ENCODE data around the gene DPYSL4. TPM values are rescaled to one million over a fixed set of nuclear protein-coding genes. Genes with fewer than 3 reads are reported as not detected.

DPYSL4 gene
- total and polyA plus RNA-seq, 2 experiments from 2014 or later, result 10.6 to 23.9 TPM

DNA sequence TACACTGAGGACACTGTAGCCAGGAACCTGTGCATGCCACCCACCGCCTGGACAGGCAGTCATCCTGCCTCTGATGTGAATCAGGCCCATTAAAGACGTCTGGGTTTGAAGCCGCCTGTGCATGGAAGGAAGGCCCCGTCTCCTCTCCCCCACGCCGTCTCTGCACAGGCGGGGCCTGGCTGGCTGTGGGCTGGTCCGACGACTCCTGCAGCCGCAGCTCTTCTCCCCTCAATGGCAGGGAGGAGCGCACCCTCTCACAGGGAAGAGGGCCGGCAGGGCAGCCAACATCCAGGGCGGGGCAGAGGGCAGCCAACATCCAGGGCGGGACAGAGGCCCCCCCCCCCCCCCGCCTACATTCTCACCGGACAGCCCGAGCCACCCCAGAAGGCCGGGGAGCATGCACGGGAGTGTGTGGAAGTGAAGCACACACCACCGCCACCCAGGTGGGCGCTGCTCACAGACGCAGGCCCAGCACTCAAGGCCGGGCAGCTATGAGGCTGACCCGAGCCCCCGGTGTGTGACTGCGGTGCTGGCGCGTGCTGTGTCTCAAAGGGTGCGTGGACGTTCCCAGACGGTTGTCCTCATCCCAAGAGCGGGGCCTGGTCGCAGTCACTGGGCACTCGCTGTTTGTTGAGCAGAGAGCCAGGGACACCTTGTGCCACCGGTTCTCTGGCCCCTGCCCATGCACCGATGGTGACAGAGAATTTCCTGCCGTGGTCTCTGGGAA lies 19.1 kb downstream of the DPYSL4 start:
- no peak overlapping the region for H2AFZ ChIP-seq
- H3K4me1 ChIP-seq (ENCODE audit: insufficient read depth), result no peaks in the 10 kb centered on the region
- H4K20me1 ChIP-seq (replicated peaks; ENCODE audit: insufficient read depth), result no peaks in the 10 kb centered on the region
- H3K79me2 ChIP-seq (replicated peaks; ENCODE audit: insufficient read depth), result no peaks in the 10 kb centered on the region
- H3K27ac ChIP-seq (ENCODE audit: low read depth), result no peak overlapping the region
- Mint-ChIP-seq H3K36me3 (ENCODE audit: low read depth) (no peaks in the 10 kb centered on the region), H3K4me1 (no peaks in the 10 kb centered on the region), H3K27ac (no peak overlapping the region), H3K9me3 (no peaks in the 10 kb centered on the region), H3K27me3 (ENCODE audit: insufficient read depth, low read depth, poor library complexity) (peaks cover 5% of the 10 kb centered on the region), H3K4me3 (no peak overlapping the region)
- no peaks in the 10 kb centered on the region for H3K9me2 ChIP-seq (ENCODE audit: insufficient read depth)
- H3K4me2 ChIP-seq, result no peak overlapping the region
- ATAC-seq, result no peak
- no peak for DNase-seq (ENCODE audit: low spot score)
- no peaks in the 10 kb centered on the region for H3K36me3 ChIP-seq (ENCODE audit: insufficient read depth)
- H3K4me3 ChIP-seq, result no peak overlapping the region
- TF ChIP-seq, protein P1, sequence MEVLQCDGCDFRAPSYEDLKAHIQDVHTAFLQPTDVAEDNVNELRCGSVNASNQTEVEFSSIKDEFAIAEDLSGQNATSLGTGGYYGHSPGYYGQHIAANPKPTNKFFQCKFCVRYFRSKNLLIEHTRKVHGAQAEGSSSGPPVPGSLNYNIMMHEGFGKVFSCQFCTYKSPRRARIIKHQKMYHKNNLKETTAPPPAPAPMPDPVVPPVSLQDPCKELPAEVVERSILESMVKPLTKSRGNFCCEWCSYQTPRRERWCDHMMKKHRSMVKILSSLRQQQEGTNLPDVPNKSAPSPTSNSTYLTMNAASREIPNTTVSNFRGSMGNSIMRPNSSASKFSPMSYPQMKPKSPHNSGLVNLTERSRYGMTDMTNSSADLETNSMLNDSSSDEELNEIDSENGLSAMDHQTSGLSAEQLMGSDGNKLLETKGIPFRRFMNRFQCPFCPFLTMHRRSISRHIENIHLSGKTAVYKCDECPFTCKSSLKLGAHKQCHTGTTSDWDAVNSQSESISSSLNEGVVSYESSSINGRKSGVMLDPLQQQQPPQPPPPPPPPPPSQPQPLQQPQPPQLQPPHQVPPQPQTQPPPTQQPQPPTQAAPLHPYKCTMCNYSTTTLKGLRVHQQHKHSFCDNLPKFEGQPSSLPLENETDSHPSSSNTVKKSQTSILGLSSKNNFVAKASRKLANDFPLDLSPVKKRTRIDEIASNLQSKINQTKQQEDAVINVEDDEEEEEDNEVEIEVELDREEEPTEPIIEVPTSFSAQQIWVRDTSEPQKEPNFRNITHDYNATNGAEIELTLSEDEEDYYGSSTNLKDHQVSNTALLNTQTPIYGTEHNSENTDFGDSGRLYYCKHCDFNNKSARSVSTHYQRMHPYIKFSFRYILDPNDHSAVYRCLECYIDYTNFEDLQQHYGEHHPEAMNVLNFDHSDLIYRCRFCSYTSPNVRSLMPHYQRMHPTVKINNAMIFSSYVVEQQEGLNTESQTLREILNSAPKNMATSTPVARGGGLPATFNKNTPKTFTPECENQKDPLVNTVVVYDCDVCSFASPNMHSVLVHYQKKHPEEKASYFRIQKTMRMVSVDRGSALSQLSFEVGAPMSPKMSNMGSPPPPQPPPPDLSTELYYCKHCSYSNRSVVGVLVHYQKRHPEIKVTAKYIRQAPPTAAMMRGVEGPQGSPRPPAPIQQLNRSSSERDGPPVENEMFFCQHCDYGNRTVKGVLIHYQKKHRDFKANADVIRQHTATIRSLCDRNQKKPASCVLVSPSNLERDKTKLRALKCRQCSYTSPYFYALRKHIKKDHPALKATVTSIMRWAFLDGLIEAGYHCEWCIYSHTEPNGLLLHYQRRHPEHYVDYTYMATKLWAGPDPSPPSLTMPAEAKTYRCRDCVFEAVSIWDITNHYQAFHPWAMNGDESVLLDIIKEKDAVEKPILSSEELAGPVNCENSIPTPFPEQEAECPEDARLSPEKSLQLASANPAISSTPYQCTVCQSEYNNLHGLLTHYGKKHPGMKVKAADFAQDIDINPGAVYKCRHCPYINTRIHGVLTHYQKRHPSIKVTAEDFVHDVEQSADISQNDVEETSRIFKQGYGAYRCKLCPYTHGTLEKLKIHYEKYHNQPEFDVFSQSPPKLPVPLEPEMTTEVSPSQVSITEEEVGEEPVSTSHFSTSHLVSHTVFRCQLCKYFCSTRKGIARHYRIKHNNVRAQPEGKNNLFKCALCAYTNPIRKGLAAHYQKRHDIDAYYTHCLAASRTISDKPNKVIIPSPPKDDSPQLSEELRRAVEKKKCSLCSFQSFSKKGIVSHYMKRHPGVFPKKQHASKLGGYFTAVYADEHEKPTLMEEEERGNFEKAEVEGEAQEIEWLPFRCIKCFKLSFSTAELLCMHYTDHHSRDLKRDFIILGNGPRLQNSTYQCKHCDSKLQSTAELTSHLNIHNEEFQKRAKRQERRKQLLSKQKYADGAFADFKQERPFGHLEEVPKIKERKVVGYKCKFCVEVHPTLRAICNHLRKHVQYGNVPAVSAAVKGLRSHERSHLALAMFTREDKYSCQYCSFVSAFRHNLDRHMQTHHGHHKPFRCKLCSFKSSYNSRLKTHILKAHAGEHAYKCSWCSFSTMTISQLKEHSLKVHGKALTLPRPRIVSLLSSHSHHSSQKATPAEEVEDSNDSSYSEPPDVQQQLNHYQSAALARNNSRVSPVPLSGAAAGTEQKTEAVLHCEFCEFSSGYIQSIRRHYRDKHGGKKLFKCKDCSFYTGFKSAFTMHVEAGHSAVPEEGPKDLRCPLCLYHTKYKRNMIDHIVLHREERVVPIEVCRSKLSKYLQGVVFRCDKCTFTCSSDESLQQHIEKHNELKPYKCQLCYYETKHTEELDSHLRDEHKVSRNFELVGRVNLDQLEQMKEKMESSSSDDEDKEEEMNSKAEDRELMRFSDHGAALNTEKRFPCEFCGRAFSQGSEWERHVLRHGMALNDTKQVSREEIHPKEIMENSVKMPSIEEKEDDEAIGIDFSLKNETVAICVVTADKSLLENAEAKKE (CRISPR knock-in tag; IDR thresholded peaks at IDR 0.05), result no peak
- no peak for TF ChIP-seq EZH2phosphoT487 (IDR thresholded peaks at IDR 0.05; ENCODE audit: unreplicated experiment)
- no peak for TF ChIP-seq NANOG (IDR thresholded peaks at IDR 0.05; ENCODE audit: borderline replicate concordance)
- TF ChIP-seq STAT1 (IDR thresholded peaks at IDR 0.05; ENCODE audit: unreplicated experiment), result no peak
- TF ChIP-seq, protein P2, sequence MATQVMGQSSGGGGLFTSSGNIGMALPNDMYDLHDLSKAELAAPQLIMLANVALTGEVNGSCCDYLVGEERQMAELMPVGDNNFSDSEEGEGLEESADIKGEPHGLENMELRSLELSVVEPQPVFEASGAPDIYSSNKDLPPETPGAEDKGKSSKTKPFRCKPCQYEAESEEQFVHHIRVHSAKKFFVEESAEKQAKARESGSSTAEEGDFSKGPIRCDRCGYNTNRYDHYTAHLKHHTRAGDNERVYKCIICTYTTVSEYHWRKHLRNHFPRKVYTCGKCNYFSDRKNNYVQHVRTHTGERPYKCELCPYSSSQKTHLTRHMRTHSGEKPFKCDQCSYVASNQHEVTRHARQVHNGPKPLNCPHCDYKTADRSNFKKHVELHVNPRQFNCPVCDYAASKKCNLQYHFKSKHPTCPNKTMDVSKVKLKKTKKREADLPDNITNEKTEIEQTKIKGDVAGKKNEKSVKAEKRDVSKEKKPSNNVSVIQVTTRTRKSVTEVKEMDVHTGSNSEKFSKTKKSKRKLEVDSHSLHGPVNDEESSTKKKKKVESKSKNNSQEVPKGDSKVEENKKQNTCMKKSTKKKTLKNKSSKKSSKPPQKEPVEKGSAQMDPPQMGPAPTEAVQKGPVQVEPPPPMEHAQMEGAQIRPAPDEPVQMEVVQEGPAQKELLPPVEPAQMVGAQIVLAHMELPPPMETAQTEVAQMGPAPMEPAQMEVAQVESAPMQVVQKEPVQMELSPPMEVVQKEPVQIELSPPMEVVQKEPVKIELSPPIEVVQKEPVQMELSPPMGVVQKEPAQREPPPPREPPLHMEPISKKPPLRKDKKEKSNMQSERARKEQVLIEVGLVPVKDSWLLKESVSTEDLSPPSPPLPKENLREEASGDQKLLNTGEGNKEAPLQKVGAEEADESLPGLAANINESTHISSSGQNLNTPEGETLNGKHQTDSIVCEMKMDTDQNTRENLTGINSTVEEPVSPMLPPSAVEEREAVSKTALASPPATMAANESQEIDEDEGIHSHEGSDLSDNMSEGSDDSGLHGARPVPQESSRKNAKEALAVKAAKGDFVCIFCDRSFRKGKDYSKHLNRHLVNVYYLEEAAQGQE (IDR thresholded peaks at IDR 0.05; ENCODE audit: unreplicated experiment), result no peak
- no peak for TF ChIP-seq EZH2 (IDR thresholded peaks at IDR 0.05; ENCODE audit: low read depth, unreplicated experiment)
- TF ChIP-seq, protein P3, sequence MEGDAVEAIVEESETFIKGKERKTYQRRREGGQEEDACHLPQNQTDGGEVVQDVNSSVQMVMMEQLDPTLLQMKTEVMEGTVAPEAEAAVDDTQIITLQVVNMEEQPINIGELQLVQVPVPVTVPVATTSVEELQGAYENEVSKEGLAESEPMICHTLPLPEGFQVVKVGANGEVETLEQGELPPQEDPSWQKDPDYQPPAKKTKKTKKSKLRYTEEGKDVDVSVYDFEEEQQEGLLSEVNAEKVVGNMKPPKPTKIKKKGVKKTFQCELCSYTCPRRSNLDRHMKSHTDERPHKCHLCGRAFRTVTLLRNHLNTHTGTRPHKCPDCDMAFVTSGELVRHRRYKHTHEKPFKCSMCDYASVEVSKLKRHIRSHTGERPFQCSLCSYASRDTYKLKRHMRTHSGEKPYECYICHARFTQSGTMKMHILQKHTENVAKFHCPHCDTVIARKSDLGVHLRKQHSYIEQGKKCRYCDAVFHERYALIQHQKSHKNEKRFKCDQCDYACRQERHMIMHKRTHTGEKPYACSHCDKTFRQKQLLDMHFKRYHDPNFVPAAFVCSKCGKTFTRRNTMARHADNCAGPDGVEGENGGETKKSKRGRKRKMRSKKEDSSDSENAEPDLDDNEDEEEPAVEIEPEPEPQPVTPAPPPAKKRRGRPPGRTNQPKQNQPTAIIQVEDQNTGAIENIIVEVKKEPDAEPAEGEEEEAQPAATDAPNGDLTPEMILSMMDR (conservative IDR thresholded peaks at IDR 0.05; ENCODE audit: low read depth in 2 of 2), result no peak
- TF ChIP-seq JUNB (IDR thresholded peaks at IDR 0.05; ENCODE audit: unreplicated experiment), result no peak
- TF ChIP-seq, protein P4, sequence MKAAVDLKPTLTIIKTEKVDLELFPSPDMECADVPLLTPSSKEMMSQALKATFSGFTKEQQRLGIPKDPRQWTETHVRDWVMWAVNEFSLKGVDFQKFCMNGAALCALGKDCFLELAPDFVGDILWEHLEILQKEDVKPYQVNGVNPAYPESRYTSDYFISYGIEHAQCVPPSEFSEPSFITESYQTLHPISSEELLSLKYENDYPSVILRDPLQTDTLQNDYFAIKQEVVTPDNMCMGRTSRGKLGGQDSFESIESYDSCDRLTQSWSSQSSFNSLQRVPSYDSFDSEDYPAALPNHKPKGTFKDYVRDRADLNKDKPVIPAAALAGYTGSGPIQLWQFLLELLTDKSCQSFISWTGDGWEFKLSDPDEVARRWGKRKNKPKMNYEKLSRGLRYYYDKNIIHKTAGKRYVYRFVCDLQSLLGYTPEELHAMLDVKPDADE (IDR thresholded peaks at IDR 0.05), result no peak
- no peak for TF ChIP-seq CREB1 (CRISPR knock-in tag; IDR thresholded peaks at IDR 0.05; ENCODE audit: low read depth)
- TF ChIP-seq ZNF331 (CRISPR knock-in tag; IDR thresholded peaks at IDR 0.05; ENCODE audit: low read depth), result no peak
- TF ChIP-seq POLR2AphosphoS5 (IDR thresholded peaks at IDR 0.05; ENCODE audit: low read depth), result no peak
- TF ChIP-seq ZNF114 (CRISPR knock-in tag; IDR thresholded peaks at IDR 0.05), result no peak
- H3F3A ChIP-seq (replicated peaks; ENCODE audit: low read depth), result no peaks in the 10 kb centered on the region
- no peaks in the 10 kb centered on the region for H3K27me3 ChIP-seq (ENCODE audit: insufficient read depth)

Measured in GM23338 (cell line).